ENCODE data around the gene GRIA1.

- TF ChIP-seq CTCF (IDR thresholded peaks at IDR 0.05) (no peak), POLR2A (IDR thresholded peaks at IDR 0.05) (no peak)
Observed at GRCh38 chr5:153655201-153655510, 164.7 kb downstream of the GRIA1 start.
